IPS DF 4.7 (cell line): ENCODE data around the gene HLTF.
"Not testable (repeated sequence)": the region's sequence is repeated elsewhere in the genome, so short reads cannot be mapped to it uniquely, and the experiment has no call there.

ENCODE experiments used
- DNase-seq: peaks from one replicate; pipeline ENCODE4 v3.0.0-alpha.2; 2013; ENCODE audit warnings: low spot score; ENCODE audit errors: extremely low read depth

HLTF gene

DNA sequence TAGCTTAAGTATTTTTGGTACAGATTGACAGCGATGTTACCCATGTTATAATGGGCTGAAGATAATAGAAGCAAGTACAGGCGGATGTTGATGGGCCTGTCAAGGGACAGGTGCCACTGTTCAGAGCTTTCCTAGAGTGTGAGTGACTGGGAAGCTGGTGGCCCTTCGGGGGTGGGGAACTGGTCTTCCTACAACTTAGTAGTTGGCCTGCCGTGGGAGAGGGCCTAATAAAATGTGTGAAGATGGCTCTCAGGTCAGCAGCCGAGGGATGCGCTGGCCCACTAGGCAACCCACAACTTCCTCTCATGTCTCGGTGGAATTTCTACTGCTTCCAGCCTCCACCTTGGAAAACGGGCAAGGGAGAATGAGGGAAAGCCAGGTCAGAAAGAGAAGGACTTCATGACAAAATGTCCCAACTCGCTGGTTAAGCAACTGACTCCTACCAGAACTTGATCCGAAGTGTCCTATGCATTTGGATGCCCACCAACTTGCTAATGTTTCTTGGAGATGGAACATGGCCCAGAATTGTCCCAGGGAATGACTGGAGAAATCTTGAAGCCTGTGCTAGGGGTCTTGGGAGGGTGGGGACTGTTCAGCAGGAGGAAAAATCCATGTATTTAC is 93.6 kb downstream of the HLTF start:
- DNase-seq = no peak

GRCh38 chr3:148992027-148992634 is 94.2 kb downstream of the HLTF start:
- DNase-seq = no peak

- DNase-seq = peak; percentile 30
These were observed 94.9 kb downstream of the HLTF start, which contains the start of gene GYG1 for GRCh38 chr3:148991219-148992026. GYG1 (plus strand) TSS chr3:148991540; CDS start chr3:148991641, 101 bp downstream.

DNA sequence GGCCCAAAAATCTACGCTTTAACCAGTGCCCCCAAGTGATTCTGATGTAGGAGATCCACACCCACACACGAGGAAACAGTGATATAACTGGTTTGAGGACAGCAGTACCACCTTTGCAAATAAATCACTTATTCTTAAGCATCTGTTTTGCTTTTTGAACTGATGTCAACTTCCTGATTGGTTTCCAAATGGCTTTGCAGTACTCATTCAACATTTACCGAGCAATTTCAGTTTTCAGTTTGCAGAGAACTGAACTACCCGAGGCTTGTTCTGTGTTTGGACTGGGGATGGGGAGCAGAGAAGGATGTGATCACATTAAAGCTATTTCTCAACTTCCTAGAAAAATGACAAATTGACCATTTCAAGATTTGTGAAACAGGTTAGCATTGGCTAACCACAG is 96.1 kb downstream of the HLTF start:
- no peak for DNase-seq

DNA sequence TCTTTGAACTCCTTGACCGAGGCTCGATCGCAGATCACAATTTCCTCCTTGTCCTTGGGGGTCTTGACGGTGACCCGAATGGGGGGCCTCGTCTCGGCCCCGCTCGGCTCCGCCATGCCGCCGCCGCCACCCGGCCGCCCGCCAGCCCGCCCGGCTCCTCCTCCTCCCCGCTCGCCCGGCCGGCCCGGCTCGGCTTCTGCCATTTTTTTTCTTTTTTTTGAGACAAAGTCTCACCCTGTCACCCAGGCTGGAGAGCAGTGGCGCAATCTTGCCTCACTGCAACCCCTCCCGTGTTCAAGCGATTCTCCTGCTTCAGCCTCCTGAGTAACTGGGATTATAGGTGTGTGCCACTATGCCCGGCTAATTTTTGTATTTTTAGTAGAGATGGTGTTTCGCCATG is 98.8 kb downstream of the HLTF start:
- DNase-seq = not testable (repeated sequence)

DNA sequence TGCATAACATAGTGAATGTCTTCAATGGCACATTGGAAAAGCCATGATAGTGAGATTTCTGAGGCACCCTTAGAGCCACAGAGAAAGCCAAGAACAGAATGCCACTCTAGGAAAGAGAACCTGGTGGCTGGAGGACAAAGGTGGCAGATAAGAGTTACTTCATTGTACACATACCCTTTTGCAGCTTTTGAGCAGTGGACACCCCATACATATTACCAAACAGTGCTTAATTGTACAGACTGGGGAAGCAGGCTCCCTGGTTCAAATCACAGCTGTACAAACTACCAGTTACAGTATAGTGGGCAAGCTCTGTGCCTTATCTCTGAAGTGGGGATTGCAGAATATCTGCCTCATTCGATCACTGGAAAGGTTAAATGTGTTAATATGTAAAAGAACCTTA is 105.1 kb downstream of the HLTF start:
- DNase-seq = no peak
